ENCODE results near the gene FKBP4.

DNA sequence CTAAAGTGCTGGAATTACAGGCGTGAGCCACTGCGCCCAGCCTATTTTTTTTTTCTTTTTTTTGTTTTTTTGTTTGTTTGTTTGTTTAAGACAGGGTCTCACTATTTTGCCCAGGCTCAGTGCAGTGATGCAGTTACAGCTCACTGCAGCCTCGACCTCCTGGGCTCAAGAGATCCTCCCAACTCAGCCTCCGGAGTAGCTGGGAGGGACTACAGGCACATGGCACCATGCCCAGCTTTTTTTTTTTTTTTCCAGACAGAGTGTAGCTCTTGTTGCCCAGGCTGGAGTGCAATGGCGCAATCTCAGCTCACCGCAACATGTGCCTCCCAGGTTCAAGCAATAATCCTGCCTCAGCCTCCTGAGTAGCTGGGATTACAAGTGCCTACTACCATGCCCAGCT, 11.9 kb downstream of the FKBP4 start:
- TF ChIP-seq, protein P1, sequence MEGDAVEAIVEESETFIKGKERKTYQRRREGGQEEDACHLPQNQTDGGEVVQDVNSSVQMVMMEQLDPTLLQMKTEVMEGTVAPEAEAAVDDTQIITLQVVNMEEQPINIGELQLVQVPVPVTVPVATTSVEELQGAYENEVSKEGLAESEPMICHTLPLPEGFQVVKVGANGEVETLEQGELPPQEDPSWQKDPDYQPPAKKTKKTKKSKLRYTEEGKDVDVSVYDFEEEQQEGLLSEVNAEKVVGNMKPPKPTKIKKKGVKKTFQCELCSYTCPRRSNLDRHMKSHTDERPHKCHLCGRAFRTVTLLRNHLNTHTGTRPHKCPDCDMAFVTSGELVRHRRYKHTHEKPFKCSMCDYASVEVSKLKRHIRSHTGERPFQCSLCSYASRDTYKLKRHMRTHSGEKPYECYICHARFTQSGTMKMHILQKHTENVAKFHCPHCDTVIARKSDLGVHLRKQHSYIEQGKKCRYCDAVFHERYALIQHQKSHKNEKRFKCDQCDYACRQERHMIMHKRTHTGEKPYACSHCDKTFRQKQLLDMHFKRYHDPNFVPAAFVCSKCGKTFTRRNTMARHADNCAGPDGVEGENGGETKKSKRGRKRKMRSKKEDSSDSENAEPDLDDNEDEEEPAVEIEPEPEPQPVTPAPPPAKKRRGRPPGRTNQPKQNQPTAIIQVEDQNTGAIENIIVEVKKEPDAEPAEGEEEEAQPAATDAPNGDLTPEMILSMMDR (IDR thresholded peaks at IDR 0.05; ENCODE audit: low read depth, low read length, missing input control) = no peak
- no peak for TF ChIP-seq SP1 (IDR thresholded peaks at IDR 0.05)
- no peak for TF ChIP-seq RAD21 (IDR thresholded peaks at IDR 0.05)
- no peak for TF ChIP-seq JUND (IDR thresholded peaks at IDR 0.05)
